Adipocyte (in vitro differentiated cells): ENCODE results near the gene LEPROT.
"Not testable (repeated sequence)": the region's sequence is repeated elsewhere in the genome, so short reads cannot be mapped to it uniquely, and the experiment has no call there.

ENCODE experiments used
- DNase-seq: peaks from one replicate; pipeline ENCODE4 v3.0.0-alpha.2; 2015; ENCODE audit warnings: low read depth
- H3K27me3 ChIP-seq: replicated peaks from 2 replicates; pipeline ENCODE4 v1.7.0; 2013; ENCODE audit warnings: mild to moderate bottlenecking, low read length, moderate library complexity; ENCODE audit not compliant: control insufficient read depth, insufficient read depth
- H3K36me3 ChIP-seq: 2 replicates; pipeline ENCODE4 v1.7.0; 2013; ENCODE audit warnings: low read length, mild to moderate bottlenecking, moderate library complexity; ENCODE audit not compliant: control insufficient read depth, insufficient read depth, severe bottlenecking
- H3K4me1 ChIP-seq: 2 replicates; pipeline ENCODE4 v1.7.0; 2013; ENCODE audit warnings: mild to moderate bottlenecking, low read length, moderate library complexity; ENCODE audit not compliant: control insufficient read depth, insufficient read depth
- H3K4me3 ChIP-seq: 2 replicates; pipeline ENCODE4 v1.7.0; 2013; ENCODE audit warnings: mild to moderate bottlenecking, low read length, moderate library complexity
- H3K9ac ChIP-seq: 2 replicates; pipeline ENCODE4 v1.7.0; 2013; ENCODE audit warnings: mild to moderate bottlenecking, low read length, moderate library complexity
- H3K9me3 ChIP-seq: 2 replicates; pipeline ENCODE4 v1.7.0; 2013; ENCODE audit warnings: mild to moderate bottlenecking, low read length, moderate library complexity; ENCODE audit not compliant: control insufficient read depth

Gene LEPROT

DNA sequence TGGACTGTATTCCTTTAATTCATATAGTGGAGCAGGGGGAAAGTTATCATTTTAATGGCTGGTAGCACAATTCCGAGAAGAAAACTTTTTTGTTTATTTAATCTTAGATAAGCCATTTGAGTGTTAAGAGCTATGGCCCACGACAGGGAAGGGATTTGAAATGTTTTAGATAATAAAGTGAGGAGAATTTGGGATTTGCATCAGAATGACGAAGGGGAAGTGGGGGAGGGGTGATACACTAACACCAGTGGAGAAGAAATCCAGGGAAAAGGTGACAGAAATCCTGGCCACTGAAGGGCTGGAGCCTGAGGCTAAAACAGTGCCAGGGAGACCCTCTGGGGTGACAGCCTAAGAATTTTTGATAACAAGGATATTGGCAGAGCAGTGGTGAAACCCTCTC, 21.0 kb downstream of the LEPROT start:
- Histone ChIP-seq H3K9me3 (peaks cover 7% of the 10 kb centered on the region), H3K27me3 (no peaks in the 10 kb centered on the region), H3K9ac (no peak overlapping the region), H3K36me3 (no peaks in the 10 kb centered on the region), H3K4me3 (no peak overlapping the region), H3K4me1 (peaks cover 16% of the 10 kb centered on the region)
- DNase-seq, result no peak

DNA sequence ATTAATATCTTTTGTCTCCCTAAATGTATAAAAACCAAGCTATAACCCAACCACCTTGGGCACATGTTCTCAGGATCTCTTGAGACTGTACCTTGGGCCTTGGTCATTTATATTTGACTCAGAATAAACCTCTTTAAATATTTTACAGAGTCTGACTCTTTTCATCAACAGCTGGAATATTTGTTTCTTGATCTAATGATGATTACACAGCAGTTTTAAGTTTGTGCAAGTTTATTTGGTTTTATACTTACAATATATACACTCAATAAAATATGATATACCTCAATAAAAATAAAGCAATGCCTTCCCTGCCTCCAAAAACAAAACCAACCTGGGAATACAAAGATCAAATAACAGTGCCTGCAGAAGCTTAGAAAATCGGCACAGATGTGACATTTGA, 22.0 kb downstream of the LEPROT start:
- H3K27me3 ChIP-seq, result no peaks in the 10 kb centered on the region
- H3K9ac ChIP-seq, result no peak overlapping the region
- no peak for DNase-seq

DNA sequence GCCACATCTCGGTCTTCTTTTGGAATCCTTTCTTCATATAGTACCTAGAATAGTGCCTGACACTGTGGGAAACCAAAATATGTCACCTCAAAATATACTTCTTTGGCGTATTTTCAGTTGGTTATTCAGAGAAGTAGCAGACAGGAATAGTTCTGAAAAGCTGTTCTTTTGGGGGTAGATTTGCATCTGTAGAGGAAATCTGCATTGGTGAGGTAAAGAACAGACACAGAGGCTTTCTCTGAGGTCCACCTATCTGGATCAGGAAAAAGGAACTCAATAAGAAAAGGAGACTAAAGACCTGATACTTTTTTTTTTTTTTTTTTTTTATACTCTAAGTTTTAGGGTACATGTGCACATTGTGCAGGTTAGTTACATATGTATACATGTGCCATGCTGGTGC, 23.2 kb downstream of the LEPROT start:
- Histone ChIP-seq H3K9ac (no peak overlapping the region), H3K9me3 (peaks cover 7% of the 10 kb centered on the region), H3K36me3 (no peaks in the 10 kb centered on the region), H3K4me1 (peaks cover 15% of the 10 kb centered on the region), H3K4me3 (no peak overlapping the region), H3K27me3 (no peaks in the 10 kb centered on the region)
- DNase-seq, result no peak

More for the DNA sequence above, 22.0 kb downstream of the LEPROT start:
- H3K4me1 ChIP-seq, result peaks cover 15% of the 10 kb centered on the region
- no peaks in the 10 kb centered on the region for H3K36me3 ChIP-seq
- H3K9me3 ChIP-seq, result peaks cover 7% of the 10 kb centered on the region
- H3K4me3 ChIP-seq, result no peak overlapping the region

DNA sequence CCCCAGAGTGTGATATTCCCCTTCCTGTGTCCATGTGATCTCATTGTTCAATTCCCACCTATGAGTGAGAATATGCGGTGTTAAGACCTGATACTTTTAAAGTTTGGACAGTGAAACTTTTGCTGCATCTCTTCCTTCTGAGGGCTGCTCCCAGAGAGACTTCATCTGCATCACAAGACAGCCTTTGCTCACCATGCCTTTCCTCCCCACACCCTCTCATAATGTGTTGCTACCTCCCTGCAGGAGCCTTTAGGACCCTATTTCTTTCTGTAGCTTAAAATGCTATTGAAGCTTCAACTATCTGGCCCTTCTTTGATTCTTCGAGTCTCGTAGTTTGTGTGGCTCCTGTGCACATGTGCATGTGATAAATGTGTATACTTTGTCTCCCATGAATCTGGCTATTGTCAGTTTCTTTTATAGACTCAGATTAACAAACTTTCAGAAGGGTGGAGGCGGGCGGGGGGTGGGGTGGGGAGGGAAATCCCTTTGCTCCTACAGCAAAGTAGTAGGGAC, 23.7 kb downstream of the LEPROT start:
- Histone ChIP-seq H3K27me3 (no peaks in the 10 kb centered on the region), H3K9me3 (peaks cover 7% of the 10 kb centered on the region), H3K4me3 (no peak overlapping the region), H3K36me3 (no peaks in the 10 kb centered on the region), H3K9ac (no peak overlapping the region), H3K4me1 (peaks cover 15% of the 10 kb centered on the region)
- DNase-seq, result no peak

DNA sequence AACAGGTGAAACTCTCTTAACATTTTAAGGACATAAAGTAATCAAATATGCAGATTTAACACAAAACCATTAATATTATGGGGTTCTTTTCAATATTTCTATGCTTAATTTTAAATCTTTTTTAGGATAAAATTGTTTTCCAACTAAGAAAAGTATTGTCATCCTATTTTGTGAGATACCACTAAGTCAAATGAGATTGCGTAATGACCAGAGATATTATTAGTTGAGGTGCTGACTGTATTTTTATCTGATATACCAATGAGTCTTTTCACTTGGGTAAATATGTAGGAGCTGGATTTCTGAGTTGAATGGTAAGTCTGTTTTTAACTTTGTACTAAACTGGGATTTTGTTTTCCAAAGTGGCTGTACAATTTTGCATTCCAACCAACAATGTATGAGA, 25.4 kb downstream of the LEPROT start:
- Histone ChIP-seq H3K4me3 (no peak overlapping the region), H3K9ac (no peak overlapping the region), H3K27me3 (no peaks in the 10 kb centered on the region), H3K9me3 (peaks cover 7% of the 10 kb centered on the region), H3K36me3 (no peaks in the 10 kb centered on the region), H3K4me1 (peaks cover 9% of the 10 kb centered on the region)
- no peak for DNase-seq

DNA sequence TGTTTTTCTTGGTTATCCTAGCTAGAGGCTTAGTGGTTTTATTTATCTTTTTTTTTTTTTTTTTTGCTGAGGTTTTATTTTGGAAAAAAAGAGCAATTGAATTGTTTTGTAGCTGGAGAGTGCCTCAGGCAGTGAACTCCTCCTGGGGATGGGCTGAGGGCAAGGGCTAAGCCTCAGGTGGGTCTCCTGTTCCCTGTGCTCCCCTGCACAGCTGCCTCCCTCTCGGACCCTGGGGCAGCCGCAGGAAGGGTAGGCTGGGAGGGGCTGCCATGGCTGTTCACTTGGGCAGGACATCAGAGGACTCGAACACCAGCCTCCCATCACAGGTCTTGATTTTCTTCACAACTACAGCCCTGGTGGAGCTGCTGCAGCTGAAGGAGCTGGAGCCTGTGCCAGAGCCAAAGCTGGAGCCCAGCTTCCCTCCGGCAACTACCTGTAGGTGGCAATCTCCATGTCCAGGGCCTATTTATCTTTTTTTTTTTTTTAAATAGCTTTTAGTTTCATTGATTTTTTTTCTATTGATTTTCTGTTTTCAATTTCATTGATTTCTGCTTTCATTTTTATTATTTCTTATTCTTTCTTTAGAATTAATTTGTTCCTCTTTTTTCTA, 28.9 kb downstream of the LEPROT start:
- Histone ChIP-seq H3K4me3 (no peak overlapping the region), H3K9ac (no peak overlapping the region), H3K27me3 (no peaks in the 10 kb centered on the region), H3K4me1 (no peaks in the 10 kb centered on the region), H3K9me3 (no peaks in the 10 kb centered on the region), H3K36me3 (no peaks in the 10 kb centered on the region)
- no peak for DNase-seq

DNA sequence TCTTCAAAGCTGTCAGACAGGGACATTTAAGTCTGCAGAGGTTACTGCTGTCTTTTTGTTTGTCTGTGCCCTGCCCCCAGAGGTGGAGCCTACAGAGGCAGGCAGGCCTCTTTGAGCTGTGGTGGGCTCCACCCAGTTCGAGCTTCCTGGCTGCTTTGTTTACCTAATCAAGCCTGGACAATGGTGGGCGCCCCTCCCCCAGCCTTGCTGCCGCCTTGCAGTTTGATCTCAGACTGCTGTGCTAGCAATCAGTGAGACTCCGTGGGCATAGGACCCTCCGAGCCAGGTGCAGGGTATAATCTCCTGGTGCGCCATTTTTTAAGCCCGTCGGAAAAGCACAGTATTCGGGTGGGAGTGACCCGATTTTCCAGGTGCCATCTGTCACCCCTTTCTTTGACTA, 35.2 kb downstream of the LEPROT start:
- H3K4me1 ChIP-seq, H3K36me3 ChIP-seq, H3K27me3 ChIP-seq, H3K9me3 ChIP-seq, H3K9ac ChIP-seq, DNase-seq, H3K4me3 ChIP-seq: not testable (repeated sequence)

DNA sequence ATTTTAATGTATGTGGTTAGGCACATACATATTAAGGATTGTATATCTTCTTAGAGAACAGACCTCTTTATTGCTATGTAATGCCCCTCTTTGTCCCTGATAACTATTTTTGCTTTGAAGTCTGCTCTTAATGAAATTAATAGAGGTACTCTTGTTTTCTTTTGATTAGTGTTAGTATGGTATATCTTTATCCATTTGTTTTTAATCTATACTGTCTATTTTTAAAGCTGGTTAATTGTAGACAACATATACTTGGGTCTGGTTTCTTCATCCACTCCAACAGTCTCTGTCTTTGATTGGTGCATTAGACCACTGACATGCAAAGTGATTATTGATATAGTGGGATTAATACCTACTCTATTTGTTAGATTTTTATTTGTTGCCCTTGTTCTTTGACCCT, 36.0 kb downstream of the LEPROT start:
- no peaks in the 10 kb centered on the region for H3K27me3 ChIP-seq
- H3K4me3 ChIP-seq, result no peak overlapping the region
- no peaks in the 10 kb centered on the region for H3K9me3 ChIP-seq
- H3K36me3 ChIP-seq, result no peaks in the 10 kb centered on the region
- H3K9ac ChIP-seq, result no peak overlapping the region
- H3K4me1 ChIP-seq, result peaks cover 7% of the 10 kb centered on the region
- no peak for DNase-seq

DNA sequence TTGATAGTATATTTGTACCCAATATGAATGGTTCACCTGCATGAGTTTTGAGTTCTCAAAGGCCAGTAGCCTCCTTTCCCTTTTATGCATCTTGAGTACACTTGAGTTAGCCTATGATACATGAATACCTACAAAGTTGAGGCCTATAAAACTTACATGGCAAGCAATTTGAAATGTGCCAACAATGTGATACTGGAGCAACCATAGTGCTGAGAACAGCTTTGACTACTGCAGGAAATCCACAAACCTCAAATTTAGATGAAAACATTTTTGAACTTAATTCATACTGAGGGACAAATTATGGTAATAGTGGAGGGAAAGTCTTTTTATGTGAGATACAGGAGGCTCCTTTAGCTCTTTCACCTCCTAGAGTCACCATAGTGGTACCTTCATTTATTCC, 37.4 kb downstream of the LEPROT start:
- H3K27me3 ChIP-seq, result no peaks in the 10 kb centered on the region
- peaks cover 7% of the 10 kb centered on the region for H3K4me1 ChIP-seq
- no peak overlapping the region for H3K9ac ChIP-seq
- no peak for DNase-seq
- no peaks in the 10 kb centered on the region for H3K9me3 ChIP-seq
- no peak overlapping the region for H3K4me3 ChIP-seq
- no peaks in the 10 kb centered on the region for H3K36me3 ChIP-seq

DNA sequence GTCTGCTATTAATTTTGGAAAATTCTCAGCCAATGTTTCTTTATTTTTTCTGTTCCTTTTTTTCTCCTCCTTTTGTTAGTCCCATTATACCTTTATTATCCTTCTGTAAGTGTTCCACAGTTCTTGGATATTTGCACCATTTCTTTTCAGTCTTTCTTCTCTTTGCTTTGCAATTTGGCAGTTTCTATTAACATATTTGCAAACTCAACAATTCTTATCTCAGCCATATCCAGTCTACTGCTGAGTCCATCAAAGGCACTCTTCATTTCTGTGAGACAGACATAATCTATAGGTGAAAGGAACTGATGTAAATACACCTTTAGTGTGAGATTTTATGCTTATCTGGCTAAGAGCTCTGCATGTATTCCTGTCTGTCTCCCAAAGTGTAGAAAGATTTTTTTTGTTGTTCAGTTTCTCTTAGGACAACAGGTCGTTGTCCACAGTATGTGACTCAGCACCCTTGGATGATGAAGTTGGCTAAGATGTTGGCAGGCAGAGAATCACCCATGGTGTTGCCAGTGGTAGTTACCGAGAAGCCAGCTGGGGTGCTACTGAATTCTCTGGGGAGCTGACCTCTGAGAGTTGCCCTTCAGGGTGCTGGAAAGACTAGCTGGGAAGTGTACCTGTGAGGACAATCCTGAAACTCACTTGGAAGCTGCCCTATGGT, 38.4 kb downstream of the LEPROT start:
- Histone ChIP-seq H3K9ac (no peak overlapping the region), H3K4me3 (no peak overlapping the region), H3K36me3 (no peaks in the 10 kb centered on the region), H3K27me3 (no peaks in the 10 kb centered on the region), H3K9me3 (no peaks in the 10 kb centered on the region), H3K4me1 (peaks cover 7% of the 10 kb centered on the region)
- no peak for DNase-seq

DNA sequence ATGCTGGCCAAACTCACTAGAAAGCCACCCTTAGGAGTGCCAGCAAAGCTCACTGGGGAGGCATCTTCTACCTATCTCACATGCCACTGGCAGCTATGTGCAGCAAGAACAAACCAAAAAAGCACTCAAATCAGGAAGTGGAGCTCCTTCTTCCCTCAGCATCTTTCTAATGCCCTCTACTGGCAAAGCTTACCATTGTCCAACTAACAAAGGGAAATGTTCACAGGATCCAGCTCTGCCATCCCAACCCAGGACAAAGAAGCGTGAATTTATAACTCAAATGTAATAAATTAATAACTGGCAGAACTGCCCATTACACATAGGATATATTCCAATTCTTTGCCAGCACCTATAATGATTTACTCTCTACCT, 38.9 kb downstream of the LEPROT start:
- Histone ChIP-seq H3K27me3 (no peaks in the 10 kb centered on the region), H3K36me3 (no peaks in the 10 kb centered on the region), H3K4me1 (peaks cover 7% of the 10 kb centered on the region), H3K9me3 (no peaks in the 10 kb centered on the region), H3K9ac (no peak overlapping the region), H3K4me3 (no peak overlapping the region)
- DNase-seq, result peak; percentile 45

DNA sequence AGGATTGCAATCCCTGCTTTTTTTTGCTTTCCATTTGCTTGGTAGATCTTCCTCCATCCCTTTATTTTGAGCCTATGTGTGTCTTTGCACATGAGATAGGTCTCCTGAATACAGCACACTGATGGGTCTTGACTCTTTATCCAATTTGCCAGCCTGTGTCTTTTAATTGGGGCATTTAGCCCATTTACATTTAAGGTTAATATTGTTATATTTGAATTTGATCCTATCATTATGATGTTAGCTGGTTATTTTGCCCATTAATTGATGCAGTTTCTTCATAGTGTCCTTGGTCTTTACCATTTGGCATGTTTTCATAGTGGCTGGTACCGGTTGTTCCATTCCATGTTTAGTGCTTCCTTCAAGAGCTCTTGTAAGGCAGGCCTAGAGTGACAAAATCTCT, 45.4 kb downstream of the LEPROT start:
- H3K4me3 ChIP-seq, H3K9me3 ChIP-seq, DNase-seq, H3K36me3 ChIP-seq, H3K9ac ChIP-seq, H3K27me3 ChIP-seq: not testable (repeated sequence)
- peaks cover 22% of the 10 kb centered on the region for H3K4me1 ChIP-seq
